GM19438 (cell line): ENCODE data around the gene KRT81.
A peak's percentile ranks its signal among the peaks of the same experiment; 100 is the strongest.
"Not testable (repeated sequence)": the region's sequence is repeated elsewhere in the genome, so short reads cannot be mapped to it uniquely, and the experiment has no call there.

ENCODE experiments used
- ATAC-seq: cut with Tn5 transposase; IDR thresholded peaks from one replicate; pipeline ENCODE4 v1.9.1; 2021; ENCODE audit warnings: low read depth; ENCODE audit not compliant: unreplicated experiment

The KRT81 gene

GRCh38 chr12:52245259-52245961, 45.9 kb downstream of the KRT81 start:
- no peak for ATAC-seq

- peak; percentile 8 for ATAC-seq
Observed at GRCh38 chr12:52244615-52244994, 46.7 kb downstream of the KRT81 start.

GRCh38 chr12:52243856-52244614, 47.3 kb downstream of the KRT81 start:
- peak; percentile 94 for ATAC-seq

- ATAC-seq, result no peak
Observed at GRCh38 chr12:52243259-52243855, 48.0 kb downstream of the KRT81 start.

GRCh38 chr12:52242442-52243258, 48.7 kb downstream of the KRT81 start:
- no peak for ATAC-seq

GRCh38 chr12:52241205-52241842, 50.0 kb downstream of the KRT81 start:
- ATAC-seq, result no peak

GRCh38 chr12:52240247-52240646, 51.1 kb downstream of the KRT81 start:
- not testable (repeated sequence) for ATAC-seq

- no peak for ATAC-seq
Observed at GRCh38 chr12:52239767-52240166, 51.6 kb downstream of the KRT81 start.

- no peak for ATAC-seq
Observed at GRCh38 chr12:52238916-52239646, 52.3 kb downstream of the KRT81 start.

- no peak for ATAC-seq
Observed at GRCh38 chr12:52238207-52238840, 53.0 kb downstream of the KRT81 start.

GRCh38 chr12:52236386-52237050, 54.8 kb downstream of the KRT81 start:
- ATAC-seq, result no peak
